Natural killer cell treated with Interleukin-12 subunit alpha and Interleukin-12 subunit beta and Interleukin-15 and Interleukin-18, amount 100 ng/mL, for 72 hours (primary cell): ENCODE results near the gene FGGY. TPM values are rescaled to one million over a fixed set of nuclear protein-coding genes. Genes with fewer than 3 reads are reported as not detected.
"Not testable (repeated sequence)": the region's sequence is repeated elsewhere in the genome, so short reads cannot be mapped to it uniquely, and the experiment has no call there.

Experiments used
- ATAC-seq, 2 donors: fragments of 150-1000 bp; cut with Tn5 transposase in 1 of 2; sonication (Bioruptor Pico), chemical (Tn5 transposase) in 1 of 2; 2 replicates each; pipeline ENCODE4 v1.10.0; 2021
- DNase-seq: peaks from one replicate; pipeline ENCODE4 v3.0.0; 2022; ENCODE audit warnings: low spot score
- H3K27ac Mint-ChIP-seq, 2 donors: 1 replicate in 1 of 2; 2 replicates in 1 of 2; pipeline ENCODE4 v1.8.0; 2022; ENCODE audit warnings: mixed read lengths in 2 of 2, mild to moderate bottlenecking in 1 of 2, moderate library complexity in 1 of 2
- H3K27me3 Mint-ChIP-seq, 2 donors: 1 replicate in 1 of 2; 2 replicates in 1 of 2; pipeline ENCODE4 v1.8.0; 2022; ENCODE audit warnings: mixed read lengths in 2 of 2
- H3K36me3 Mint-ChIP-seq: one replicate; pipeline ENCODE4 v1.8.0; 2022; ENCODE audit warnings: mixed read lengths
- H3K4me1 Mint-ChIP-seq, 2 donors: 1 replicate in 1 of 2; 2 replicates in 1 of 2; pipeline ENCODE4 v1.8.0; 2022; ENCODE audit warnings: low read depth in 2 of 2, mixed read lengths in 2 of 2, mild to moderate bottlenecking in 1 of 2
- H3K4me3 Mint-ChIP-seq: one replicate; pipeline ENCODE4 v1.8.0; 2022; ENCODE audit warnings: mixed read lengths
- H3K9me3 Mint-ChIP-seq: 2 replicates; pipeline ENCODE4 v1.8.0; 2022; ENCODE audit warnings: mixed read lengths
- total RNA-seq, 2 donors: library from RNA; stranded (reverse); gene quantifications; one replicate each; pipeline ENCODE4 v1.2.3, GENCODE V29; 2022

FGGY gene
- total RNA-seq, 2 donors from 2014 or later = 10.9 to 11.9 TPM

GRCh38 chr1:59714966-59715365 lies 418.1 kb downstream of the FGGY start:
- ATAC-seq (no peak), DNase-seq (no peak)
- H3K9me3 Mint-ChIP-seq = no peaks in the 10 kb centered on the region
- H3K4me3 Mint-ChIP-seq = no peak overlapping the region
- no peaks in the 10 kb centered on the region for H3K4me1 Mint-ChIP-seq
- no peaks in the 10 kb centered on the region for H3K36me3 Mint-ChIP-seq
- no peak overlapping the region for H3K27ac Mint-ChIP-seq
- no peaks in the 10 kb centered on the region for H3K27me3 Mint-ChIP-seq

- ATAC-seq (no peak), DNase-seq (no peak)
- H3K27ac Mint-ChIP-seq = no peak overlapping the region
- no peaks in the 10 kb centered on the region for H3K4me1 Mint-ChIP-seq
- no peaks in the 10 kb centered on the region for H3K27me3 Mint-ChIP-seq
- no peaks in the 10 kb centered on the region for H3K9me3 Mint-ChIP-seq
- no peak overlapping the region for H3K4me3 Mint-ChIP-seq
- H3K36me3 Mint-ChIP-seq = no peaks in the 10 kb centered on the region
Observed at GRCh38 chr1:59716832-59717231, 419.9 kb downstream of the FGGY start.

- DNase-seq (no peak), ATAC-seq (no peak)
- Mint-ChIP-seq H3K36me3 (no peaks in the 10 kb centered on the region), H3K9me3 (no peaks in the 10 kb centered on the region), H3K27ac (peak overlapping the region in 1 of 2 donors; percentile 7), H3K4me3 (no peak overlapping the region), H3K27me3 (no peaks in the 10 kb centered on the region), H3K4me1 (no peaks in the 10 kb centered on the region)
Observed at GRCh38 chr1:59718064-59718988, 421.4 kb downstream of the FGGY start.

- Mint-ChIP-seq H3K27me3 (no peaks in the 10 kb centered on the region), H3K27ac (peak overlapping the region in 1 of 2 donors; percentile 7), H3K4me1 (no peaks in the 10 kb centered on the region), H3K36me3 (no peaks in the 10 kb centered on the region), H3K9me3 (no peaks in the 10 kb centered on the region), H3K4me3 (no peak overlapping the region)
- peak in 1 of 2 donors; percentile 36 for ATAC-seq
- DNase-seq = no peak
Observed at GRCh38 chr1:59718989-59719360, 422.1 kb downstream of the FGGY start.

- Mint-ChIP-seq H3K4me1 (no peaks in the 10 kb centered on the region), H3K9me3 (no peaks in the 10 kb centered on the region), H3K27me3 (no peaks in the 10 kb centered on the region), H3K27ac (no peak overlapping the region), H3K36me3 (no peaks in the 10 kb centered on the region), H3K4me3 (no peak overlapping the region)
- DNase-seq = no peak
- ATAC-seq = no peak
Observed at GRCh38 chr1:59720326-59721115, 423.6 kb downstream of the FGGY start.

GRCh38 chr1:59730302-59730701 lies 433.4 kb downstream of the FGGY start:
- Mint-ChIP-seq H3K4me1 (peaks cover 0 to 7% of the 10 kb centered on the region in 2 donors), H3K27ac (no peak overlapping the region), H3K9me3 (no peaks in the 10 kb centered on the region), H3K36me3 (no peaks in the 10 kb centered on the region), H3K4me3 (no peak overlapping the region), H3K27me3 (peaks cover 0 to 3% of the 10 kb centered on the region in 2 donors)
- ATAC-seq (no peak), DNase-seq (no peak)

- Mint-ChIP-seq H3K4me1 (peaks cover 0 to 7% of the 10 kb centered on the region in 2 donors), H3K27me3 (peaks cover 0 to 3% of the 10 kb centered on the region in 2 donors), H3K36me3 (peaks cover 1% of the 10 kb centered on the region), H3K27ac (no peak overlapping the region), H3K9me3 (peaks cover under 1% of the 10 kb centered on the region), H3K4me3 (no peak overlapping the region)
- DNase-seq (no peak), ATAC-seq (peak in 1 of 2 donors; percentile 53)
Observed at GRCh38 chr1:59730759-59731478, 434.0 kb downstream of the FGGY start.

- peaks cover 0 to 7% of the 10 kb centered on the region in 2 donors for H3K4me1 Mint-ChIP-seq
- H3K27me3 Mint-ChIP-seq = peaks cover 0 to 3% of the 10 kb centered on the region in 2 donors
- no peak overlapping the region for H3K4me3 Mint-ChIP-seq
- H3K27ac Mint-ChIP-seq = no peak overlapping the region
- H3K36me3 Mint-ChIP-seq = peaks cover 8% of the 10 kb centered on the region
- ATAC-seq (no peak), DNase-seq (no peak)
- H3K9me3 Mint-ChIP-seq = peaks cover 7% of the 10 kb centered on the region
Observed at GRCh38 chr1:59731591-59731990, 434.7 kb downstream of the FGGY start.

GRCh38 chr1:59732214-59732955 lies 435.5 kb downstream of the FGGY start:
- no peak overlapping the region for H3K27ac Mint-ChIP-seq
- H3K4me1 Mint-ChIP-seq = peaks cover 0 to 7% of the 10 kb centered on the region in 2 donors
- H3K36me3 Mint-ChIP-seq = peaks cover 9% of the 10 kb centered on the region
- ATAC-seq (no peak), DNase-seq (no peak)
- H3K27me3 Mint-ChIP-seq = no peaks in the 10 kb centered on the region
- peaks cover 7% of the 10 kb centered on the region for H3K9me3 Mint-ChIP-seq
- H3K4me3 Mint-ChIP-seq = no peak overlapping the region

GRCh38 chr1:59733443-59734141 lies 436.7 kb downstream of the FGGY start:
- Mint-ChIP-seq H3K27me3 (no peaks in the 10 kb centered on the region), H3K4me3 (no peak overlapping the region), H3K36me3 (peaks cover 9% of the 10 kb centered on the region), H3K4me1 (peaks cover 0 to 7% of the 10 kb centered on the region in 2 donors), H3K27ac (no peak overlapping the region), H3K9me3 (peaks cover 7% of the 10 kb centered on the region)
- ATAC-seq = no peak
- DNase-seq = no peak

- H3K36me3 Mint-ChIP-seq, H3K27ac Mint-ChIP-seq, H3K4me3 Mint-ChIP-seq, DNase-seq, ATAC-seq, H3K4me1 Mint-ChIP-seq, H3K9me3 Mint-ChIP-seq, H3K27me3 Mint-ChIP-seq: not testable (repeated sequence)
Observed at GRCh38 chr1:59735927-59736326, 439.0 kb downstream of the FGGY start.

- no peak overlapping the region for H3K27ac Mint-ChIP-seq
- no peak for DNase-seq
- H3K4me1 Mint-ChIP-seq = no peaks in the 10 kb centered on the region
- no peaks in the 10 kb centered on the region for H3K27me3 Mint-ChIP-seq
- no peak overlapping the region for H3K4me3 Mint-ChIP-seq
- H3K36me3 Mint-ChIP-seq = peaks cover 9% of the 10 kb centered on the region
- ATAC-seq = no peak
- peaks cover 7% of the 10 kb centered on the region for H3K9me3 Mint-ChIP-seq
Observed at GRCh38 chr1:59736744-59737143, 439.9 kb downstream of the FGGY start.

GRCh38 chr1:59737638-59738037 lies 440.7 kb downstream of the FGGY start:
- DNase-seq (no peak), ATAC-seq (no peak)
- Mint-ChIP-seq H3K27me3 (no peaks in the 10 kb centered on the region), H3K9me3 (peaks cover 7% of the 10 kb centered on the region), H3K36me3 (peaks cover 9% of the 10 kb centered on the region), H3K4me1 (no peaks in the 10 kb centered on the region), H3K27ac (no peak overlapping the region), H3K4me3 (no peak overlapping the region)
